Measurements from ENCODE around the gene PTPN2.
"Not testable (repeated sequence)": the region's sequence is repeated elsewhere in the genome, so short reads cannot be mapped to it uniquely, and the experiment has no call there.

The PTPN2 gene

DNA sequence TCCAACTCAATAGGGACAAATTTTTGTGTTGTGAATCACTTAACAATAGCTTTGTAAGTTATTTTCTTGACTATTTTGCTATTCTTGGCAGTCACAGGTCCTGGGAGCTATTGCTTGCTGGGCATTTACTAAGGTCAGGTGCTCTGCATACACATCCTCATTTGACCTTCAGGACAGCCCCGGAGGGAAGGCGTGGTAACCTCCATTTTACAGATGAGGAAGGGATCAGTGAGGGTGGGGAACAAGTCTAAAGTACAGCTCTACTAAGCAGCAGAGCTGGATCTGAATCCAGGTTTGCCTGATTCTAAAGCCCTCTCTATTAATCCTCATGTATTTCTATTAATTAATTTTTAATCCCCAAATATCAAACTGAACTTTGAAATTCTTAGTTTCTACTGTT, 58.8 kb downstream of the PTPN2 start:
- no peak for DNase-seq (ENCODE audit: low read depth in 2 of 2)

DNA sequence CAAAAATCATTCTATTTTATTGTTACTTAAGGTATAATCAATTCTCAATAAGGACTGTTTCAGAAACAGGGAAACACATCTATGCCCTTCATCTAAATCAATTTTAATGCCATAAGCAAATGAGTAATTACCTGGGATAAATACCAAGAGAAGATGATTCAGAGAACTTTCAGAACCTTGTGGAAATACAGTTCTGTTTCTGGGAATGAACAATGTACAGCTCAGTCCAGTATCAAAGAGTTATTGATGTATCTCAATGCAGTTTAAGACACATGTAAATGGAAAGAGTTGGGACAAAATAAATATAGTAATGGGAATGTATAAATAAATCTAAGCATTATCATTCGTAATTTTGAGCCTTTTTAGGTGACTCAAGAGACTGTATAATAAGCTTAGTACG, 60.1 kb downstream of the PTPN2 start:
- no peak for DNase-seq (ENCODE audit: low read depth in 2 of 2)

DNA sequence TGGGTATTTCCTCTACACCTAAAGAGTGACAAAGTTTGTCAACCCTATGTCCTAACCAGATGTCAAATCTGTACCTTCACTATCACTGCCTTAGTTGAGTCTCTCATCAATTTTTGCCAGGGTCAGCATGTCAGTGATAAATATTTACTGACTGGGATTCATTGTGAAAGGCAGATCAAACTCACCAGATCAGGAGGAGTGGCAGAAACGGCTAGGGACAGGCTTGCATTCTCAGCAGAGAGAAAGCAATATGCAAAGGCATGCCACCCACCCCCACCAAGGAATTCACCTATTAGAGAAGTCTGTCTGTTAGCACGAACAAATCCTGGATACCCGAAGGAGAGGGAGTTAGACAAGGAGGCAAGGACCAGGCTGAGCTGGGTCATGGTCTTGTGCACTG, 62.6 kb downstream of the PTPN2 start:
- DNase-seq (ENCODE audit: low read depth in 2 of 2): no peak

DNA sequence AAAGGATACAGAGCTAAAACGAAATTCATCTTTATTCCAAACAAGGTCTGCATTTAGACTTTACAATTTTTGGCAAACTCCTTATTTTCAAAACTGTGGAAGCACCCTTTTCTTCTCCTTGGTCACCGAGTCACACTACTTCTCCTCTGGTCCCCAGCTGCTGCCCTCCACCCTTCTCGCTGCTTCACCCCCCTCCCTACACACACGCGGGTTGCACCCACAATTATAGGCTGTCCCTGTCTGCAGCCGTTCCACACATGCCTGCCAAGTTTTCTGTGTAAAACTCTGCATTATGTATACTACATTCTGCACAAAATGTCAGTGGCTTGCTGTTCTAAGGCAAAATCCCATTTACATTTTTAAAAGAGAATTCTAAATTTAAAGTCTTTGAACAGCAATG, 63.5 kb downstream of the PTPN2 start:
- DNase-seq (ENCODE audit: low read depth in 2 of 2): no peak

DNA sequence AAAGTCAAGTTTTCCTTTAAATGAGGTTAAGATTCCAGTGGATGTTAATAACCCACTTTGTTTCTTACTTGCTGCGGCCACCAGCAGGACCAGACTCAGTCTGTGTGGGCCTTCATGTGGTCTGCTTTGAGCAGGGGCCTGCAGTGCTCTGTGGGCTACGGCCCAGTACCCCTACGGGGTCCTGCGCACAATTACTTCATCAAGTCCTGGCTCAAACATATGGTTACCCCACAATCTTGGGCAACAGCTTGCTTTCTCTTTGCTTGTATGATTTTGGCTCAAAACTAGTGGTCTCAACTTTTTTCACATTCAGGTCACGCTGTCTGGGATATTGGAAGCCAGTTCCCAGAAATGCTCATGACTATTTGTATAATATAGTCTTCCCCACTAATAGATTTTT, 64.2 kb downstream of the PTPN2 start:
- no peak for DNase-seq (ENCODE audit: low read depth in 2 of 2)

DNA sequence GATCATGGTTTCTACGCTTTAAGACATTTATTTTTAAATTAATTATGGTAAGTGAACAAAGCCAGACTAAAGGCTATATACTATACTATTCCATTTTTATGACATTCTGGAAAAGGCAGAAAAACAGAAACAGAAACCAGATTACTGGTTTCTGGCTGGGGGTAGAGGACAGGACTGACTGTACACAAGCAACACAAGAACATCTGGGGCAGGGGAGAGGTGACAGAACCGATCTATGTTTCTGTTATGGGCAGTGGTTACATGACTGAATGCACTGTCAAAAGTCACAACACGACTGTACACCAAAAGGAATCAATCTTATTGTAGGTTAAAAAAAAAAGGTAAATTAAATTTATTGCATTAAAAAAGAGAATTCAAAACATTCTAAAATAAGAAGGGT, 64.7 kb downstream of the PTPN2 start:
- no peak for DNase-seq (ENCODE audit: low read depth in 2 of 2)

DNA sequence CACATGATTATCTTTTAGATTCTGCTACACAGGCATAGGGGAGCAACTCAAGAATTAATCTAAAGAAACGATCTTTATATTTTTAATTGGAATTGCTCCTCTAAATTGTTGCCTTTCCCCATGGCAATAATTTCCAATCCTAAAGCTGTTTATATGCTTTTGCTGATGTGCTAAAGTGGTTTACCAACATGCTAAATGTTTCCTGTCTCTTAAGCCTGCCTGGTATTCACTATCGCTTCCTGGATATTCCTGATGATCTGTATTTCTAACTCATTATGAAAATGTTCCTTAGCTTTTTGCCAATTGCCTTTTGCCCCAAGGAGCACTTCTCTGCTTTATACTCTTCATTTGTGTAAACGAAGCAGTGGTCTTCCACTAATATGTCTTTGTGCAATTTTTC, 65.8 kb downstream of the PTPN2 start:
- DNase-seq (ENCODE audit: low read depth in 2 of 2): no peak

DNA sequence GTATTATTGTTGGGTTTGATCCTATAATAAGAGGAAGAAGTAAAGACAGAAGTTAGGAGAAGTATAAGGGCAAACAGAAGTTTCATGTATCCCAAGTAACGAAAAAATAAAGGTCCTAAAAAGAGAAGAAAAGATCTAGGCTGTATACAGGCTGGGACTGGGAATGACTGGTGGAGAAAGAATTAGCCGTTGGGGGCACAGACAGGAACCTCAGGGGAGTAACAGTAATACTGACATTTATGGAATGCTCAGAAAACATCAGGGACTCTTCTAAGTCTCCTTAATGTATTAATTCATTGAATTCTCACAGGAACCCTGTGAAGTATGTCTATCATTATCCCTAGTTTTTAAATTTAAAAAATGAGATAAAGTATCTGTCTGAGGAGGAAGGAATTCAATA, 67.6 kb downstream of the PTPN2 start:
- DNase-seq (ENCODE audit: low read depth in 2 of 2): no peak

DNA sequence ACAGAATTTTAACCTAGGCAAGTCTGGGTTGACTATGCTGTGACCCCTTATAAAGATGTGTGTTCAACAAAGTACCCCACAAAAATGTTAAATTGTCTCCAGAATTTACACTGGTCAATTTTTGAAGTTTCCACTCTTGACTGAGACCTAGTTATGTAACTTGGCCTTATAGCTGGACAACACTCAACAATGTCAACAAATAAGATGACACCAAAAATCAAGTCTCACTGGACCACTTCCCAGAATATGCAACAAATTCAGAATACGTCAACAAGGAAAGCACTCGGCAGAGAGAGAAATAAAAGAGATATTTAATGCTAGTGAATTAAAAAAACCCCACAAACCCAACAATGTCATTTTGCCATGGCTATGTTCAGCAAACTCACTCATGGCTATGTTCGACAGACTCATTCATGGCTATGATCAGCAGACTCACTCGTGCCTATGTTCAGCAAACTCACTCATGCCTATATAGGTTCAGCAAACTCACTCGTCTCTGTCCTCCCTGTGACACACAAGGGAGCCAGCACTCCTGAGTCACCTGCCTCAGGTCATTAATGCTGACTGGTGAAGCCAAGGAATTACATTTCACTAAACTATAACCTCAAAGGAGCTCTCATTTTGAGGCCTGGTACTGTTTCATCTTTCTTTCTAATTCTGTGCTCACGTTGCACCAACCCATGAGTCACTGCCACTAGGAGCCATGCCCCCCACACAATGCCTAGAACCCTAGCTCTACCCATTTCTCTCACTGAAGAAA, 72.7 kb downstream of the PTPN2 start:
- DNase-seq (ENCODE audit: low read depth in 2 of 2): peak in 1 of 2 donors; percentile 19

DNA sequence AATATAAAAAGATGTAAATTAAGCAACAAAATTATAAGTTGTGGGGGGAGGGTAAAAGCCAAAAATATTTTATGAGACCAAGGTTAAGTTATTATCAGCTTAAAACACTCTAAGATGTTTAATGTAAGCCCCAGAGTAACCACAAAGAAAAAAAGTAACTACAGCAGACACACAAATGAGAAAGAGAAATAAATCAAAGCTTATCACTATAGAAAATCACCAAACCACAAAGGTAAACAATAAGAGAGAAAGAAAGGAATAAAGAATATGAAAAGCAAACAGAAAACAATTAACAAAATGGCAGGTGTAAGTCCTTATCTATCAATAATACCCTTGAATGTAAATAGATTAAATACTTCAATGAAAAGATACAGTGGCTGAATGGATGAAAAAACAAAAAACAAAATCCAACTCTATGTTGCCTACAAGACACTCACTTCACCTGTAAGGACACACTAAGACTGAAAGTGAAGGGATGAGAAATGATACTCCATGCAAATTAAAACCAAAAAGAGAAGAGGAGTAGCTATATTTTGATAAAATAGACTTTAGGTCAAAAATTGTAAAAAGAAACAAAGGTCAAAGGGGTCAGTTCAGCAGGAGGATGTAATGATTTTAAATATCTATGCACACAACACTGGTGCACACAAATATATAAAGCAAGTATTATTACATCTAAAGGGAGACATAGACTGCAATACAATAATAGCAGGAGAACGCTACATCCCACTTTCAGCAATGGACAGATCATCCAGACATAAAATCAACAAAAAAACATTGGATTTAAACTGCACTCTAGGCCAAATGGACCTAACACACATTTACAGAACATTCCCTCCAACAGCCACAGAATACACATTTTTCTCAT, 80.7 kb downstream of the PTPN2 start:
- DNase-seq (ENCODE audit: low read depth in 2 of 2): no peak

DNA sequence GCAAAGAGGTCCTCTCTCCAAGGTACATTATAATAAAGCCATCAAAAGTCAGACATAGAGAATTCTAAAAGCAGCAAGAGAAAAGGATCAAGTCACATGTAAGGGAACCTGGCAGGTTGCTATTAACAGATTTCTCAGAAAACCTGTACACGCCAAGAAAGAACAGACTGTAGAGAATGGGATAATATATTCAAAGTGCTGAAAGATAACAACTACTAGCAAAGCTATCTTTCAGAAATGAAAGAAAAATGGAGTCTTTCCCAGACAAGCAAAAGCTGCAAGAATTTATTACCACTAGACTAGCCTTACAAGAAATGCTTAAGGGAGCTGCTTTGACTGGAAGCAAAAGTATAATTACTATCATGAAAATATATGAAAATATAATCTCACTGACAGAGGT, 81.5 kb downstream of the PTPN2 start:
- DNase-seq (ENCODE audit: low read depth in 2 of 2): no peak

DNA sequence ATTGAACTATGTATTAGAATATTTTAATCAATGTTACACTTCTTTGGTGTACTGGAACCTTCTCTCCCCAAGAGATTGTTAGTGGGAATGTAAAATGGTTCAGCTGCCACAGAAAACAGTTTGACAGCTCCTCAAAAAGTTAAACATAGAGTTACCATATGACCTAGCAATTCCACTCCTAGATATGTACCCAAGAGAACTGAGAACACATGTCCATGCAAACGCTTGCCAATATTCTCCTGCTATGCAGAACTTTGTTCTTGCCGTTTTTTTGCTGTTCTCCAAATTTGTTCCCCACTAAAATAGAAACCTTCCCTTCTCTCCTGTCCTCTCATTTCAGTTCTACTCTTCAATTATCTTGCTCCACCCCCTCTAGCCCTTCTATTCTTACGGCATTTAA, 87.6 kb downstream of the PTPN2 start:
- DNase-seq (ENCODE audit: low read depth in 2 of 2): no peak

DNA sequence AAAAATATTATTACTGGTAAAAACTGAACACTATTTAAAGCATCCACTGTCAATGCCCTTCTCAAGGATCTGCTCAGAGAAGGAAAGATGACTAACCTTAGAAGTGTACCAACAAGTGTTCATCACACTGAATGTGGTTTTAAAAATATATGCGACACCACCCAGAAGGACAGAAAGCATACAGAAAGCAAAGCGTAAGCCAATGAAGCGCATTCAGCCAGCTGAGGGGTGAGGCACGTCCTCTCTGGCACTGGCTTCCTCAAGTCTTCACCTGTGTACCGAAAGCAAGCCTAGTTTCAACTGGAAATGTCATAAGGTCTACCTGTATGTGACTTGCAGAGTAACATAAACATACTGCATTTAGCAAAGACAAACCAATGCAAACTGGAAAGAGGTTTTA, 92.4 kb downstream of the PTPN2 start:
- no peak for DNase-seq (ENCODE audit: low read depth in 2 of 2)

DNA sequence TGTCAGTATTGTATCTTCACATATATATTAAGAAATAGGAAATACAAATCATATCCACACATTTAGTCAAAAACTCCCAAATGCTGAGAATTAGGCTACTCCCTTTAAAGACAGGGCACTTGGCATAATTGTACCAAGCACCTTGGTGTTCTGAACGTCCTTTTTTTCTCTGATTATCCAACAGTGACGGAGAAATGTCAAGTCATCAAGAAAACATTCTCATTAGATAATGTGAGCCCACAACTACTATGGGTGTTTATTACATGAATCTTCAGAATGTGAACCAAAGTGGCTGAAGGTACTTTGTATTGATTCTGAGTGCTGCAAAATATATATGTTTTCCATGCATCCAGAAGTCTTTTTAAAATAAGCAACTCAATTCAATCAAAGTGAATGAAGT, 97.4 kb downstream of the PTPN2 start:
- no peak for DNase-seq (ENCODE audit: low read depth in 2 of 2)

DNA sequence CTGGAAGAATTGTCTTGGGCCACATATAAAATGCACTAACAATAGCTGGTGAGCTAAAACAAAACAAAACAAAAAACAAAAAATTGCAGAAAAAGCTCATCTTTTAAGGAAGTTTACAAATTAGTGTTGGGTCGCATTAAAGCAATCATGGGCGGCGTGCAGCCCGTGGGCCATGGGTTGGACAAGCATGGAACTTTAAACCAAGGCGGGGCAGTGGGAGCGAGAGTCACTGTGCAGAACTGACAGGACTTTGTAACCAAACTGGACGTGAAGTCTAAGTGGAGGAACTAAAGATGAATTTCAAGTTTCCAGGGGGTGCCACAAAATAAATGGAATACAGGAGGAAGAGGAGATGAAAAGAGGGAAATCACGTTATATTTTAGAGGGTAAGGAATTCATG, 100.5 kb downstream of the PTPN2 start:
- DNase-seq (ENCODE audit: low read depth in 2 of 2): no peak

DNA sequence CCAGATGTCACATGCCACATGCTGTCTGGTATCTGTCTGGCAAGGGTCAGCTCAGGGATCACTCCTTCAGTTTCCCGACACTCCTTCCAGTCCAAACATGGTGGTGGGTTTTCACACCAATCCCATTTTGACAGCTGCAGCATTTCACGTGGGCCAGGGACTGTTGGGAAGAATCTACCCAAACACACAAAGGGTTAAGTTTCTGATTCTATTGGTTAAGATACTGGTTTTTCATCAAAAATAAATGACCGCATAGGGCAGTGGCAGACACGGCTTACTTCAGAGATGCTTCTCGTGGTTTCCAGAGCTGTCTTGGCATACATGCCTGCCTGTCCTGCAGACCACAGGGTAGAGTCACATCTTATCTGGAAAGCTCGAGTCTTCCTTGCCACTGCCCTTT, 101.5 kb downstream of the PTPN2 start:
- no peak for DNase-seq (ENCODE audit: low read depth in 2 of 2)

DNA sequence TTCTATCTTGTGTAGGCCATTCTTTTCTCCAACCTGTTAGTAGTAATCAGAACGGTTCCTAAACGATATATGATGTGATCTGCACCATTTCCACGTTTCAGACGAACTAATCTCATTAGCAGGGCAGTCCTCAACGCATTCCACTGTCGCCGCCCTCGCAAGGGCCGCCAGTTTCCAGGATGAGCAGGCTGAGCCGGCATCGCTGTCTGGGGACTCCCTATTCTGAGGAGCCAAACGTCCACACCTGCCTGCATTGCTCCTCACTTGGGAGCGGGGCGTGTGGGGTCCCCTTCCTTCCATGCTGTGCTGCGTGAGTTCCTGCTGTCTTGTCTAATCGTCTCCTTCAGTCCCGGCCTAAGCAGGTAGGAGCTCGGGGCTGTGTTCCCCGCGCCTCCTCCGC, 104.6 kb downstream of the PTPN2 start:
- DNase-seq (ENCODE audit: low read depth in 2 of 2): no peak

DNA sequence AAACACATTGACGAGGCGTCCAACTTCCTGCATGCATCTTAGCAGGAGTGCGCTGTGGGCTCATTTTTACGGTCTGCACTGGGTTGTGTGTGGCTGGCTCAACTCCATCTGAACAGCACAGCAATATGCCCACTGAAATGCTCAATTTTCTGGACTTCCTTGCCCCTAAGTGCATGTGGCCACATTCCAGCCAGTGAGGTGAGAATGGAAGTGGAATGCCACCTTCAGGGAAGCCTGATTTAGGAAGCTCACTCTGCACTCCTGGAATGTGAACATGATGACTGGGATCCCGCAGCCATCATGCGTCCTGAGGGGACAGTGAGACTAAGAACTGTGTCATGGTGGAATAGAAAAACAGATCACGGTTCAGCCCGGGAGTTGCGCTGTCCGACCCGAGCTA, 105.0 kb downstream of the PTPN2 start:
- no peak for DNase-seq (ENCODE audit: low read depth in 2 of 2)

DNA sequence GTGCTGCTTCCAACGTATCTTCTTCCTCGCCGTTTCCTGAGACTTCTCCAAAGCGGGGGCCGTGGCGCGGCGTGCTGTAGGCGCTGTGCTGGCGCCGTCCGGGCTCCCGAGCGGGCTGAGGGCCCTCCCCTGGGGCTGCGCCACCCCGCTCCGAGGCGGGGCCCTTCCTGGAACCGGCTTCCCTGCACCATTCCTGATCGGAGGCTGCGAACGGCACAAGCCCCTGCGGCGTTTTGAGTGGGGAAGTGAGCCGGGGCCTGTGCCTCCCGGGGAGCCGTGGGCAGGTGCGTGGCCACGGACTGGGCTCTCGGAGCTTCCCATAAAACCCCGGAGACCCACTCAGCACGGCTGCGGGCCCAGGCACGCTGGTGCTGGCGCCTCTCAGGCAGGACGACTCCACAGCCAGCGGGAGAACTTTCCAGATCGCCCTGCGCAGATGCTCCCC, 106.5 kb downstream of the PTPN2 start:
- no peak for DNase-seq (ENCODE audit: low read depth in 2 of 2)

DNA sequence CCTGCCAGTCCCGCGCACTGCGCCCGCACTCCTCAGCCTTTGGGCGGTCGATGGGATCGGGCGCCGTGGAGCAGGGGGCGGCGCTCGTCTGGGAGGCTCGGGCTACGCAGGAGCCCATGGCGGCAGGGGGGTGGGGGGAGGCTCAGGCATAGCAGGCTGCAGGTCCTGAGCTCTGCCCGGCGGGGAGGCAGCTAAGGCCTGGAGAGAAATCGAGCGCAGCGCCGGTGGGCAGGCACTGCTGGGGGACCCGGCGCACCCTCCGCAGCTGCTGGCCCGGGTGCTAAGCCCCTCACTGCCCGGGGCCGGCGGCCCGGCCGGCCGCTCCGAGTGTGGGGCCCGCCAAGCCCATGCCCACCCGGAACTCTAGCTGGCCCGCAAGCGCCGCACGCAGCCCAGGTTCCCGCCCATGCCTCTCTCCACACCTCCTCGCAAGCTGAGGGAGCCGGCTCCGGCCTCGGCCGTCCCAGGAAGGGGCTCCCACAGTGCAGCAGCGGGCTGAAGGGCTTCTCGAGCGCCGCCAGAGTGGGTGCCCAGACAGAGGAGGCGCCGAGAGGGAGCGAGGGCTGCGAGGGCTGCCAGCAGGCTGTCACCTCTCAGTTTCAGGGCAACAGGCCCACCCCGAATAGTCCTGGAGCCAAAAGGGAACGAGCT, 107.1 kb downstream of the PTPN2 start:
- no peak for DNase-seq (ENCODE audit: low read depth in 2 of 2)

DNA sequence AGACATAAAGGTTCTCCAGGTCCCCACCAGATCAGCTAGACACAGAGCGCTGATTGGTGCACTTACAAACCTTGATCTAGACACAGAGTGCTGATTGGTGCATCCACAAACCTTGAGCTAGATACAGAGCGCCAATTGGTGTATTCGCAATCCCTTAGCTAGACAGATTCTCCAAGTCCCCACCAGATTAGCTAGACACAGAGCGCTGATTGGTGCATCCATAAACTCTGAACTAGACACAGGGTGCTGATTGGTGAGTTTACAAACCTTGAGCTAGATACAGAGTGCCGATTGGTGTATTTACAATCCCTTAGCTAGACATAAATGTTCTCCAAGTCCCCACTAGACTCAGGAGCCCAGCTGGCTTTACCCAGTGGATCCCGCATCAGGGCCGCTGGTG, 107.6 kb downstream of the PTPN2 start:
- not testable (repeated sequence) for DNase-seq (ENCODE audit: low read depth in 2 of 2)

DNA sequence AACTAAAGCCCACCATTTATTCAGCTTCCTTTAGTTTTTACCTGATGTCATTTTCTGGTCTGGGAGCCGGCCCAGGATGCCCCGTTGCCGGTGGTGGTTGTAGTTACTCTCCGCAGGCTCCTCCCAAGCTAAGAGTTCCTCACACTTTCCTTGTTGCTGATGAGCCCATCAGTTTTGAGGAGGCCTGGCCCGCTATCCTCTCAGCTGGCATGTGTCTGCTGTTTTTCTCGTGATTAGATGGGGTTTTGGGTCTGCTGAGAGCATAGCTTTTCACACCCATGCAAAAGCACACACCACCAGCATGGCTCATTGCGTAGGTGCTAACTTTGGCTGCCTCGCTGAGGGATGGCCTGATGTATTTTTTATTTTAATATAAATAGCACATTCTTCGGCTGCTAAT, 109.1 kb downstream of the PTPN2 start:
- DNase-seq (ENCODE audit: low read depth in 2 of 2): no peak

DNA sequence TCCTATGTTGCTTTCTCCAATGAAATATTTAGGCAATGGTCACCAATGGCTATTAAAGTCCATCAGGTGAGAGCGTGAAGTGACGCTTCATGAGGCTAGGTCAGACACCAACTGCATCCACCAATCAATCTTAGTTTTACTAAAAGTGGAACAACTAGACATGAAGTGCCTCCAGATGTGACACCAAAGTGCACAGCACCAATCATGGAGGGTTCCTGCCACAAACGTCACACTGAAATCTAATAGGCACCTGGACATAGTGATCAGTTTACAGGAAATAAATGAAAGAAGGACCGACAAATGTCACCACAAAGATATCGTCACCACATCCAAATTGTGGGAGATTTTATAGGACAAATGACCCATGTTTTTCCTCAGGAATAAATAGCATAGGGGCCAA, 110.7 kb downstream of the PTPN2 start:
- DNase-seq (ENCODE audit: low read depth in 2 of 2): no peak

Data from stimulated activated CD8-positive, alpha-beta memory T cell treated with anti-CD3 and anti-CD28 coated beads, Interleukin-15, amount 100 ng/mL, for 48 hours (primary cell).